OCI-LY1 (cell line): ENCODE results near the gene OR1Q1.
"Not testable (repeated sequence)": the region's sequence is repeated elsewhere in the genome, so short reads cannot be mapped to it uniquely, and the experiment has no call there.

Source experiments
- EZH2 ChIP-seq: fragments of 200-600 bp; sonication (generic), shearing (Covaris generic); IDR thresholded peaks from 2 replicates; pipeline ENCODE4 v1.8.0; 2017; ENCODE audit warnings: borderline replicate concordance, mixed run types, mild to moderate bottlenecking, antibody characterized with exemption, low read length, moderate library complexity, mixed read lengths
- TF ChIP-seq, protein P1 (sequence below): fragments of 200-600 bp; sonication (generic), shearing (Covaris generic); IDR thresholded peaks from 2 replicates; pipeline ENCODE4 v1.5.1; 2017; ENCODE audit warnings: mild to moderate bottlenecking, antibody characterized with exemption, low read length, moderate library complexity, mixed read lengths

DNA sequence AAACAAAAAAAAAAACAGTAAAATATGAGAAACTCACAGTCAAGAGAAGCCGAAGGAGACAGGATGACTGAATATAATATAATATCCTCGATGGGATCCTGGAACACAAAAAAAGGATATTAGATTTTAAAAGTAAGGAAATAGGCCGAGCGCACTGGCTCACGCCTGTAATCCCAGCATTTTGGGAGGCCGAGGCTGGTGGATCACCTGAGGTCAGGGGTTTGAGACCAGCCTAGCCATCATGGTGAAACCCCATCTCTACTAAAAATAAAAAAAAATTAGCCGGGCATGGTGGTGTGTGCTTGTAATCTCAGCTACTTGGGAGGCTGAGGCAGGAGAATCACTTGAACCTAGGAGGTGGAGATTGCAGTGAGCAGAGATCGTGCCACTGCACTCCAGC, 31.3 kb upstream of the OR1Q1 start, which contains the start of gene OR1L8:
- TF ChIP-seq, protein P1, sequence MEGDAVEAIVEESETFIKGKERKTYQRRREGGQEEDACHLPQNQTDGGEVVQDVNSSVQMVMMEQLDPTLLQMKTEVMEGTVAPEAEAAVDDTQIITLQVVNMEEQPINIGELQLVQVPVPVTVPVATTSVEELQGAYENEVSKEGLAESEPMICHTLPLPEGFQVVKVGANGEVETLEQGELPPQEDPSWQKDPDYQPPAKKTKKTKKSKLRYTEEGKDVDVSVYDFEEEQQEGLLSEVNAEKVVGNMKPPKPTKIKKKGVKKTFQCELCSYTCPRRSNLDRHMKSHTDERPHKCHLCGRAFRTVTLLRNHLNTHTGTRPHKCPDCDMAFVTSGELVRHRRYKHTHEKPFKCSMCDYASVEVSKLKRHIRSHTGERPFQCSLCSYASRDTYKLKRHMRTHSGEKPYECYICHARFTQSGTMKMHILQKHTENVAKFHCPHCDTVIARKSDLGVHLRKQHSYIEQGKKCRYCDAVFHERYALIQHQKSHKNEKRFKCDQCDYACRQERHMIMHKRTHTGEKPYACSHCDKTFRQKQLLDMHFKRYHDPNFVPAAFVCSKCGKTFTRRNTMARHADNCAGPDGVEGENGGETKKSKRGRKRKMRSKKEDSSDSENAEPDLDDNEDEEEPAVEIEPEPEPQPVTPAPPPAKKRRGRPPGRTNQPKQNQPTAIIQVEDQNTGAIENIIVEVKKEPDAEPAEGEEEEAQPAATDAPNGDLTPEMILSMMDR, result not testable (repeated sequence)
- not testable (repeated sequence) for TF ChIP-seq EZH2
